Measurements from ENCODE around the gene PDZD4.

The PDZD4 gene

GRCh38 chrX:153793291-153793690, 37.1 kb downstream of the PDZD4 start:
- DNase-seq: no peak

GRCh38 chrX:153792368-153792767, 38.0 kb downstream of the PDZD4 start:
- ATAC-seq: no peak
- DNase-seq: no peak
- H3K27ac Mint-ChIP-seq: no peak overlapping the region
- no peak overlapping the region for H3K4me3 Mint-ChIP-seq
- H3K4me1 Mint-ChIP-seq: peaks cover 32% of the 10 kb centered on the region
- H3K9me3 Mint-ChIP-seq: no peaks in the 10 kb centered on the region
- no peaks in the 10 kb centered on the region for H3K27me3 Mint-ChIP-seq

More at GRCh38 chrX:153793291-153793690, 37.1 kb downstream of the PDZD4 start:
- no peak for ATAC-seq
- H3K27ac Mint-ChIP-seq: peak overlapping the region; percentile 82 to 97
- H3K27me3 Mint-ChIP-seq: no peaks in the 10 kb centered on the region
- peaks cover 35% of the 10 kb centered on the region for H3K4me1 Mint-ChIP-seq
- H3K4me3 Mint-ChIP-seq: peak overlapping the region; percentile 94 to 99
- no peaks in the 10 kb centered on the region for H3K9me3 Mint-ChIP-seq

GRCh38 chrX:153791104-153791852, 39.1 kb downstream of the PDZD4 start:
- H3K4me3 Mint-ChIP-seq: no peak overlapping the region
- no peaks in the 10 kb centered on the region for H3K9me3 Mint-ChIP-seq
- ATAC-seq (no peak), DNase-seq (no peak)
- H3K27me3 Mint-ChIP-seq: no peaks in the 10 kb centered on the region
- no peak overlapping the region for H3K27ac Mint-ChIP-seq
- H3K4me1 Mint-ChIP-seq: peaks cover 23% of the 10 kb centered on the region

GRCh38 chrX:153789654-153790053, 40.7 kb downstream of the PDZD4 start:
- ATAC-seq: no peak
- H3K4me1 Mint-ChIP-seq: peaks cover 11% of the 10 kb centered on the region
- DNase-seq: no peak
- H3K27ac Mint-ChIP-seq: no peak overlapping the region
- H3K9me3 Mint-ChIP-seq: no peaks in the 10 kb centered on the region
- H3K4me3 Mint-ChIP-seq: no peak overlapping the region
- no peaks in the 10 kb centered on the region for H3K27me3 Mint-ChIP-seq

GRCh38 chrX:153786669-153787068, 43.7 kb downstream of the PDZD4 start:
- Mint-ChIP-seq H3K4me1 (no peaks in the 10 kb centered on the region), H3K27me3 (no peaks in the 10 kb centered on the region), H3K27ac (no peak overlapping the region), H3K9me3 (no peaks in the 10 kb centered on the region), H3K4me3 (no peak overlapping the region)
- DNase-seq (no peak), ATAC-seq (no peak)

GRCh38 chrX:153784325-153784967, 45.9 kb downstream of the PDZD4 start:
- Mint-ChIP-seq H3K4me3 (no peak overlapping the region), H3K4me1 (peaks cover 9% of the 10 kb centered on the region), H3K9me3 (no peaks in the 10 kb centered on the region), H3K27me3 (peaks cover 12% of the 10 kb centered on the region), H3K27ac (no peak overlapping the region)
- DNase-seq (no peak), ATAC-seq (no peak)

GRCh38 chrX:153783378-153784013, 46.8 kb downstream of the PDZD4 start:
- Mint-ChIP-seq H3K4me1 (peaks cover 9% of the 10 kb centered on the region), H3K4me3 (no peak overlapping the region), H3K27ac (no peak overlapping the region), H3K9me3 (no peaks in the 10 kb centered on the region), H3K27me3 (peaks cover 12% of the 10 kb centered on the region)
- DNase-seq (no peak), ATAC-seq (no peak)

- Mint-ChIP-seq H3K9me3 (no peaks in the 10 kb centered on the region), H3K4me3 (no peak overlapping the region), H3K4me1 (peaks cover 9% of the 10 kb centered on the region), H3K27me3 (peaks cover 12% of the 10 kb centered on the region), H3K27ac (no peak overlapping the region)
- ATAC-seq (no peak), DNase-seq (no peak)
Measured at GRCh38 chrX:153782871-153783270, 47.5 kb downstream of the PDZD4 start.

GRCh38 chrX:153782313-153782712, 48.0 kb downstream of the PDZD4 start:
- Mint-ChIP-seq H3K27me3 (peaks cover 12% of the 10 kb centered on the region), H3K4me3 (no peak overlapping the region), H3K27ac (no peak overlapping the region), H3K4me1 (peaks cover 9% of the 10 kb centered on the region), H3K9me3 (no peaks in the 10 kb centered on the region)
- DNase-seq: no peak
- no peak for ATAC-seq

- DNase-seq: no peak
- Mint-ChIP-seq H3K27ac (peak overlapping the region in 1 of 2 donors; percentile 34), H3K27me3 (peaks cover 12% of the 10 kb centered on the region), H3K9me3 (no peaks in the 10 kb centered on the region), H3K4me1 (peaks cover 9% of the 10 kb centered on the region), H3K4me3 (no peak overlapping the region)
- ATAC-seq: no peak
Measured at GRCh38 chrX:153781428-153782047, 48.8 kb downstream of the PDZD4 start.

GRCh38 chrX:153780678-153781427, 49.5 kb downstream of the PDZD4 start, which contains the start of gene SRPK3:
TSS of gene SRPK3 (plus strand) at chrX:153781041. CDS start at chrX:153781087, 46 bp downstream.
- no peaks in the 10 kb centered on the region for H3K9me3 Mint-ChIP-seq
- no peak within 1 kb of the TSS for H3K4me3 Mint-ChIP-seq
- H3K27ac Mint-ChIP-seq: peak within 1 kb of the TSS; percentile 31 to 34
- ATAC-seq: peak; percentile 21
- peaks cover 12% of the 10 kb centered on the region for H3K27me3 Mint-ChIP-seq
- no peak for DNase-seq
- H3K4me1 Mint-ChIP-seq: peaks cover 9% of the 10 kb centered on the region

- DNase-seq: no peak
- ATAC-seq: no peak
- Mint-ChIP-seq H3K27ac (peak overlapping the region in 1 of 2 donors; percentile 31), H3K9me3 (no peaks in the 10 kb centered on the region), H3K4me1 (peaks cover 9% of the 10 kb centered on the region), H3K27me3 (peaks cover 12% of the 10 kb centered on the region), H3K4me3 (no peak overlapping the region)
Measured at GRCh38 chrX:153779891-153780677, 50.3 kb downstream of the PDZD4 start.

- peaks cover 9% of the 10 kb centered on the region for H3K4me1 Mint-ChIP-seq
- no peaks in the 10 kb centered on the region for H3K9me3 Mint-ChIP-seq
- peaks cover 12% of the 10 kb centered on the region for H3K27me3 Mint-ChIP-seq
- DNase-seq (no peak), ATAC-seq (peak; percentile 10)
- no peak overlapping the region for H3K27ac Mint-ChIP-seq
- H3K4me3 Mint-ChIP-seq: no peak overlapping the region
Measured at GRCh38 chrX:153778684-153779101, 51.7 kb downstream of the PDZD4 start.

- DNase-seq: no peak
- no peaks in the 10 kb centered on the region for H3K9me3 Mint-ChIP-seq
- H3K4me1 Mint-ChIP-seq: peaks cover 9% of the 10 kb centered on the region
- no peak overlapping the region for H3K27ac Mint-ChIP-seq
- ATAC-seq: no peak
- H3K4me3 Mint-ChIP-seq: no peak overlapping the region
- peaks cover 12% of the 10 kb centered on the region for H3K27me3 Mint-ChIP-seq
Measured at GRCh38 chrX:153778181-153778580, 52.2 kb downstream of the PDZD4 start.

Data from stimulated activated naive CD8-positive, alpha-beta T cell treated with anti-CD3 and anti-CD28 coated beads, Interleukin-15, amount 100 ng/mL, for 72 hours (primary cell).